Measurements from ENCODE around the gene MAP1LC3A. TPM values are rescaled to one million over a fixed set of nuclear protein-coding genes. Genes with fewer than 3 reads are reported as not detected.

MAP1LC3A gene
- total and polyA plus RNA-seq, 2 donors (not counting 1 experiment from before 2014, with no cell fraction given): 3.5 to 10.5 TPM

GRCh38 chr20:34528921-34529297 is 29.6 kb upstream of the MAP1LC3A start:
- Histone ChIP-seq H3K79me2 (ENCODE audit: control insufficient read depth, insufficient read depth, low read length) (peaks cover 56% of the 10 kb centered on the region), H3K27me3 (replicated peaks in 1 of 4; ENCODE audit: control extremely low read depth in 1 of 4, control insufficient read depth in 3 of 4, insufficient read depth in 4 of 4, low read length in 3 of 4) (no peaks in the 10 kb centered on the region), H3K4me1 (ENCODE audit: control insufficient read depth in 2 of 2, insufficient read depth in 2 of 2, low read length in 2 of 2) (no peaks in the 10 kb centered on the region), H3K4me3 (ENCODE audit: control extremely low read depth in 1 of 5, extremely low read depth in 1 of 5, insufficient read depth in 1 of 5, low read depth in 2 of 5, low read length in 4 of 5) (no peak overlapping the region), H3K4me2 (replicated peaks; ENCODE audit: low read depth, low read length, poor library complexity, severe bottlenecking) (no peak overlapping the region), H4K20me1 (ENCODE audit: control insufficient read depth, insufficient read depth, low read length, poor library complexity, severe bottlenecking) (peaks cover 72% of the 10 kb centered on the region), H3K9me3 (ENCODE audit: control extremely low read depth in 1 of 3, control insufficient read depth in 2 of 3, insufficient read depth in 1 of 3, low read length in 2 of 3) (no peaks in the 10 kb centered on the region), H3K36me3 (replicated peaks in 1 of 2; ENCODE audit: control extremely low read depth in 1 of 2, control insufficient read depth in 1 of 2, extremely low read depth in 1 of 2, insufficient read depth in 2 of 2, low read length in 1 of 2) (peaks cover 5 to 83% of the 10 kb centered on the region in 2 experiments), H3K9ac (ENCODE audit: low read length) (no peak overlapping the region), H3K27ac (ENCODE audit: low read length in 2 of 2) (no peak overlapping the region), H2AFZ (ENCODE audit: insufficient read depth, low read depth, low read length, poor library complexity, severe bottlenecking) (no peak overlapping the region)
- CTCF ChIA-PET: no interaction called here
- Mint-ChIP-seq H3K9me3 (ENCODE audit: insufficient read depth) (no peaks in the 10 kb centered on the region), H3K4me3 (no peak overlapping the region), H3K4me1 (peaks cover 6% of the 10 kb centered on the region), H3K27me3 (no peaks in the 10 kb centered on the region), H3K27ac (no peak overlapping the region)
- no peak for TF ChIP-seq EZH2 (IDR thresholded peaks at IDR 0.05; ENCODE audit: borderline replicate concordance, insufficient read depth, low read depth, low read length, poor library complexity, severe bottlenecking)
- no peak for TF ChIP-seq CTCF (IDR thresholded peaks at IDR 0.05)
- no CpG with 5 or more reads among the region's 5 CpGs for WGBS (ENCODE audit: insufficient coverage)
- DNase-seq (no peak), ATAC-seq (ENCODE audit: low read depth) (no peak)
- POLR2A ChIA-PET: no interaction called here
- intact Hi-C loops (cut with micrococcal nuclease): no loop called here

- TF ChIP-seq CTCF (IDR thresholded peaks at IDR 0.05): no peak
- TF ChIP-seq EZH2 (IDR thresholded peaks at IDR 0.05; ENCODE audit: borderline replicate concordance, insufficient read depth, low read depth, low read length, poor library complexity, severe bottlenecking): no peak
- ATAC-seq (ENCODE audit: low read depth) (no peak), DNase-seq (no peak)
- Histone ChIP-seq H3K27me3 (replicated peaks in 1 of 4; ENCODE audit: control extremely low read depth in 1 of 4, control insufficient read depth in 3 of 4, insufficient read depth in 4 of 4, low read length in 3 of 4) (no peaks in the 10 kb centered on the region), H3K36me3 (replicated peaks in 1 of 2; ENCODE audit: control extremely low read depth in 1 of 2, control insufficient read depth in 1 of 2, extremely low read depth in 1 of 2, insufficient read depth in 2 of 2, low read length in 1 of 2) (peaks cover 6 to 85% of the 10 kb centered on the region in 2 experiments), H2AFZ (ENCODE audit: insufficient read depth, low read depth, low read length, poor library complexity, severe bottlenecking) (no peak overlapping the region), H3K4me1 (ENCODE audit: control insufficient read depth in 2 of 2, insufficient read depth in 2 of 2, low read length in 2 of 2) (no peaks in the 10 kb centered on the region), H3K9me3 (ENCODE audit: control extremely low read depth in 1 of 3, control insufficient read depth in 2 of 3, insufficient read depth in 1 of 3, low read length in 2 of 3) (no peaks in the 10 kb centered on the region), H3K4me3 (ENCODE audit: control extremely low read depth in 1 of 5, extremely low read depth in 1 of 5, insufficient read depth in 1 of 5, low read depth in 2 of 5, low read length in 4 of 5) (no peak overlapping the region), H3K9ac (ENCODE audit: low read length) (no peak overlapping the region), H4K20me1 (ENCODE audit: control insufficient read depth, insufficient read depth, low read length, poor library complexity, severe bottlenecking) (peaks cover 64% of the 10 kb centered on the region), H3K4me2 (replicated peaks; ENCODE audit: low read depth, low read length, poor library complexity, severe bottlenecking) (no peak overlapping the region), H3K79me2 (ENCODE audit: control insufficient read depth, insufficient read depth, low read length) (peaks cover 48% of the 10 kb centered on the region), H3K27ac (ENCODE audit: low read length in 2 of 2) (no peak overlapping the region)
- H3K4me3 Mint-ChIP-seq: no peak overlapping the region
- POLR2A ChIA-PET: interaction anchor here (0.6 kb wide), 1 partner anchor 218 kb away, joined by 8 read pairs; no protein-coding TSS in a partner anchor
- intact Hi-C loops (cut with micrococcal nuclease): no loop called here
- peaks cover 2% of the 10 kb centered on the region for H3K4me1 Mint-ChIP-seq
- H3K27ac Mint-ChIP-seq: no peak overlapping the region
- H3K9me3 Mint-ChIP-seq (ENCODE audit: insufficient read depth): no peaks in the 10 kb centered on the region
- no peaks in the 10 kb centered on the region for H3K27me3 Mint-ChIP-seq
- 98% methylated on average over 3 of the region's 3 CpGs for WGBS (ENCODE audit: insufficient coverage)
- CTCF ChIA-PET: interaction anchor here (1.4 kb wide), 1 partner anchor 9 kb away, joined by 4 read pairs; no protein-coding TSS in a partner anchor
These were observed 28.8 kb upstream of the MAP1LC3A start for GRCh38 chr20:34529742-34530141.

Data from B cell (primary cell).